Epithelial cell of proximal tubule (primary cell): ENCODE results near the gene MDH1B. TPM values are rescaled to one million over a fixed set of nuclear protein-coding genes. Genes with fewer than 3 reads are reported as not detected.

ENCODE experiments used
- DNase-seq: peaks from one replicate; pipeline ENCODE4 v3.0.0-alpha.2; 2011; ENCODE audit warnings: low read depth
- H3K4me3 ChIP-seq: 2 replicates; pipeline ENCODE4 v1.5.1; 2011; ENCODE audit warnings: low read depth, mild to moderate bottlenecking, low read length
- total RNA-seq: library from RNA; depleted of rRNA; stranded (reverse); fragments of >200 nt; gene quantifications from 2 replicates; pipeline ENCODE4 v1.2.3, GENCODE V29; 2015
- TF ChIP-seq, protein P1 (sequence below): conservative IDR thresholded peaks from 2 replicates; pipeline ENCODE4 v1.5.1; 2012; ENCODE audit warnings: low read depth, mild to moderate bottlenecking, low read length

MDH1B gene
- total RNA-seq, 1 donor from 2014 or later, result 0.23 TPM

DNA sequence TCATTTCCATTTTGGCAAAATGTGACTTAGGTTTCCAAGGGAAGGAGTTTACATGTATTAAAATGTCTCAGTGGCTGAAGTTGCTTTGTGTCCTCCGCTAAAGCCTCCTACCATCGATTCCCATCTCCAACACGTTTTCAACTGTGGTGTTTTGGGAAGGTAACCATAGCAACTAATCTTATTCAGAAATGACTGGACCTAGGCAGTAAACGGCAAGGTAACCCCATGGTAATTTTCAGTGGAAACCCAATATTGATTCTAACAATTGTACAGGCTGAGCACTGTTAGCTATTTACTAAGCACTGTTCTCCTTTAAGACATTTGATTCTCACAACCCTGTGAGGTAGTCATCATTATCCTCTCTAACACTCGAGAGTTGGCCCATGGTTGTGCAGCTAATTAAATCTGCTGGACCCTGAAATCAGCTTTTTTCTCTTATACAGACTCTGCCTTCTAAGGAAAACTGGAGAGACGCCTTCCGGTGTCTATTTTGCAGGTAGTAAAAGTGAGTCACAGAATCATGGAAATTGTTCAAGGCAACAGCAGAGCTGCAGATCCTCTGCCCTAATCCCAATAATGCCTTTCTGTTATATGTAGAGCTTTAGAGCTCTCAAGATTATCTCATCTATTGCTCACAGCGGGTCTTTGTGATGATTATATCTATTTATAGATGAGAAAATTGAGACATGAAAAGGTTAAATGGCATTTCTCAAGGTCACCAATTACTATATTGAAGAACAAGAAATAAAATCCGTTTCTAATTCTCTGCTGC, 36.5 kb upstream of the MDH1B start:
- no peak overlapping the region for H3K4me3 ChIP-seq
- DNase-seq, result no peak
- TF ChIP-seq, protein P1, sequence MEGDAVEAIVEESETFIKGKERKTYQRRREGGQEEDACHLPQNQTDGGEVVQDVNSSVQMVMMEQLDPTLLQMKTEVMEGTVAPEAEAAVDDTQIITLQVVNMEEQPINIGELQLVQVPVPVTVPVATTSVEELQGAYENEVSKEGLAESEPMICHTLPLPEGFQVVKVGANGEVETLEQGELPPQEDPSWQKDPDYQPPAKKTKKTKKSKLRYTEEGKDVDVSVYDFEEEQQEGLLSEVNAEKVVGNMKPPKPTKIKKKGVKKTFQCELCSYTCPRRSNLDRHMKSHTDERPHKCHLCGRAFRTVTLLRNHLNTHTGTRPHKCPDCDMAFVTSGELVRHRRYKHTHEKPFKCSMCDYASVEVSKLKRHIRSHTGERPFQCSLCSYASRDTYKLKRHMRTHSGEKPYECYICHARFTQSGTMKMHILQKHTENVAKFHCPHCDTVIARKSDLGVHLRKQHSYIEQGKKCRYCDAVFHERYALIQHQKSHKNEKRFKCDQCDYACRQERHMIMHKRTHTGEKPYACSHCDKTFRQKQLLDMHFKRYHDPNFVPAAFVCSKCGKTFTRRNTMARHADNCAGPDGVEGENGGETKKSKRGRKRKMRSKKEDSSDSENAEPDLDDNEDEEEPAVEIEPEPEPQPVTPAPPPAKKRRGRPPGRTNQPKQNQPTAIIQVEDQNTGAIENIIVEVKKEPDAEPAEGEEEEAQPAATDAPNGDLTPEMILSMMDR, result no peak

DNA sequence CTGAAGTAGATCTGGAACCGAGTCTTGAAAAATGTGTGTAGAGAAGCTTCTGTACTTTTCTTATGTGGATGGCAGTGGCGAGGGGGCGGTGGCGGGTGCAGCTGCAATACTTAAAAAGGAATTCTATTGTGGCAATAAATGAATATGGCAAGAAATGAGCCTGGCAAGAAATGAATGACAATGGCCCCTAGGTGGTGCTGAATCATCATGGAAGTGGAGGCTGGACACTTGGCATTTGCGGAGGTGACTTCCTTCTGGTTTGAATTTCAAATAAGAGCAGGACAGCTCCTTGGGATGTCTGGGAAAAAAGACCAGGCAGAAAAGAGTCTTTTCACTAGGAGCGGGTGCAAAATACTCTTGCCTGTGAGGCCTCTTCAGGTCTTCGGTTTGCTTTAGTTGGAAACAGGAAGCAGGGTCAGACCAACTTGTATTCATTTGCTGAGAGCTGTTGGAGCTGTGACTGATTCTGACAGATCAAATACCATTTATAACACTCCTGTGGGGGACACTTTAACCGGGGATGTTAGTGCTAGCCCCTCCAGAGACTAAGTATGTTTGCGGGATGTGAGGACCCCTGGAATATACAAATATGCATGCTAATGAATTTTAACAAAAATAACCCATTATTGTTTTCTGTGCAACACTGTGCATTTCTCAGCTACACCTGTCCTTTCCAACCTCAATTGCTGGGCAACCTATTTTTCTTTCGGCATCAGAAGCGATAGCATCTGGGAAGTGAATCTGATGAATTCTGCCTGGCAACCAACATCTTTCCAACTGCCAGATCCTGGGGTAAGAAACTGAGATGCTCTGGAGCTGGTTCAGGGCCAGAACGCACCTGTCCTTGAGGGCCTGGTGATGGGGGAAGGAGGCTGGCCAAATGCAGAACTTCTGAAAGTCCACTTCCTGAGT, 35.6 kb upstream of the MDH1B start:
- DNase-seq, result peak; percentile 29
- TF ChIP-seq, protein P1, result peak; percentile 78
- H3K4me3 ChIP-seq, result no peak overlapping the region

DNA sequence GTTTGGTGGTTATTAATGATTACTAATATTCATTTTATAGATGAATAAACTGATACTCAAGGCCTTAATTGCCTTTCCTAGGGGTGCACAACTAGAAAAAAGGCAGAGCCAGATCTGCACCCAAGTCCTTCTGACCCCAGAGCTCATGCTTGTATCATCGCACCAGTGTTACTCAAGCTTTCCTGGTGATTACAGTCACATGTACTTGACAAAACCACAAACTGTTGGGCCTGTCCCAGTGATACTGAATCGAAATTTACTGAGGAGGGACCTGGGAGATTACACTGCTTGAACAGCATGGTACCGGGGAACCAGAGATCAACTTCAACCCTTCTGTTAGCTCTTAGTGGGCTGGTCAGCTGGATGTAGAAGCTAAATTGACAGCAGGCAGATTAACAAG, 34.0 kb upstream of the MDH1B start:
- no peak for DNase-seq
- TF ChIP-seq, protein P1, result no peak

DNA sequence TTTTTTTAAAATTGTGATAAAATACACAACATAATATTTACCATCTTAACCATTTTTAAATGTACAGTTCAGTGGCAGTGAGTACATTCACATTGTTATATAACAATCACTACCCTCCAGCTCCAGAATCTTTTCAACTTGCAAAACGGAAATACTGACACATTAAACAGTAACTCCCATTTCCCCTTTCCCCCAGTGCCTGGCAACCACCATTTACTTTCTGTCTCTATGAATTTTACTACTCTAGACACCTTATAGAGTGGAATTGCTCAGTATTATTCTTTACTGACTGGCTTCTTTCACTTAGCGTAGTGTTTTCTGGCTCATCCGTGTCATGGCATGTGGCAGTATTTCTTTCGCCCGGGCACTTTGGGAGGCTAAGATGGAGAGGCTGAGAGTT, 32.9 kb upstream of the MDH1B start:
- H3K4me3 ChIP-seq, result no peak overlapping the region
- DNase-seq, result no peak
- TF ChIP-seq, protein P1, result no peak

More for the DNA sequence above, 34.0 kb upstream of the MDH1B start:
- no peak overlapping the region for H3K4me3 ChIP-seq

DNA sequence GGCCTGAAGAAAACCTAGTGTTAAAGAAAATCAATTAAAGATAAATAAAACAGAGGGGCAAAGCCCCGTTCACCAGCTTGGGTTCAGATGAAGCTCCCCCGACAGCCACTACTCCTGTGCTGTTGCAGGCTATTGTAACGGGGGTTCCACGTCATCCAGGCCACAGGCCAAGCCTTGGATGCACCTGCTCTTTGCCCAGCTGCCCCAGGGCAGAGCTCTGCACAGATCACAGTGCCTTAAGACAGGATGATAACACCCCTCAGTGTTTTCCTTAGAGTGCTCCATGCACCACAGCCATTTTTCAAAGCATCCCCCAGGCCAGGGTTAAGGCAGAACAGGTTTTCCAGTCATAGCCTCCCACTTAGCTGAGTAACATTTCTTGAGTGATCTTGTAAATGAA, 32.2 kb upstream of the MDH1B start:
- DNase-seq, result no peak
- TF ChIP-seq, protein P1, result no peak
- H3K4me3 ChIP-seq, result no peak overlapping the region

DNA sequence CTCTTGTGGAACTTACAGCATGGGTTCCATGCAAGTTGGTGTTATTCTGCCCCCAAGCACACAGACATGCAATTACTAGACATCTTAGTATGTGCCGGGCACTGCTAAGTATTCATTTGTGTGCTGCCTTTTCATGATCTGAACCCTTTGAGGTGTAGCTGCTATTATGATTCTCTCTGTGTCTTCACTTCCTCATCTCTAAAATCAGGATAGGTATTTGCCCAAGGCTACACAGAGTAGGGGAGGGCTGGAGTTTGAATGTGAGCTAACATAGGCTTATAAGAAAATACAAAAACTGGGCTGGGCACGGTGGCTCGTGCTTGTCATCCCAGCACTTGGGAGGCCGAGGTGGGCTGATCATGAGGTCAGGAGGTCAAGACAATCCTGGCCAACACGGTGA, 27.5 kb upstream of the MDH1B start:
- DNase-seq, result no peak
- H3K4me3 ChIP-seq, result no peak overlapping the region
- TF ChIP-seq, protein P1, result no peak
